Prostate gland (tissue), 2 donors: ENCODE results near the gene DFFB.

ENCODE experiments used
- POLR2A ChIP-seq: fragments of 450-650 bp; IDR thresholded peaks from one replicate; pipeline ENCODE4 v1.6.1; 2016; ENCODE audit warnings: antibody characterized with exemption, mild to moderate bottlenecking
- POLR2AphosphoS5 ChIP-seq: sonication (generic); formaldehyde crosslinking; IDR thresholded peaks from one replicate; pipeline ENCODE4 v1.6.1; 2017; ENCODE audit warnings: antibody characterized with exemption
- TF ChIP-seq, protein P1 (sequence below), 4 experiments: fragments of 200-600 bp in 2 of 4; fragments of 450-650 bp in 2 of 4; sonication (generic) in 2 of 4; IDR thresholded peaks; 1 replicate in 3 of 4; 2 replicates in 1 of 4; pipeline ENCODE4 v1.5.1; 2016 to 2019; ENCODE audit warnings: antibody characterized with exemption in 4 of 4, mild to moderate bottlenecking in 2 of 4, moderate library complexity in 2 of 4

DNA sequence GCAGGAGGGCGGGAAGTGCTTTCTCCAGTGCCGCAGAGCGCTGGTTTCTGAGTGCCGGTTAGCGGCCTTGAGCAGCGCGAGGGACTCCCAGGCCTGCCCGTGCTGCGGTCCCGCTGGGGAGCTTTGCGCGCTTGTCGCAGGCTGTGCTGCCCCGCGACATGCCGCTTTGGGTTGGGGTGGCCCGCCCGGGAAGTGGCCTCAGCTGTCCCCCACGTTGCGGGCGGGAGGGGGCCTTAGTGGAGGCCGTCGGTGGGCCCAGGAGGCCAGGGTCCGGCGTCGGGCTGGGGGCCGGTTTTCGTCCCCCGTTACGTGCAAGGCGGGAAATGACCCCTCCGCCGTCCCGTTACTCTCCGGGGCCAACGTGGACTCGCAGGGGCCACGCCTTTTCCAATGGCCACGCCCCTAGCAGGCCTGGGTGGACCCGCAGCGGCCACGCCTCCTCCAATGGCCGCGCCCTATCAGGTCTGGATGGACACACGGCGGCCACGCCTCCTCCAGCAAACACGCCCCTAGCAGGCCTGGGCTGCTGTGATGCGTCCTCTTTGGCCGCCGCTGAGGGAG is 43.8 kb downstream of the DFFB start:
- TF ChIP-seq, protein P1, sequence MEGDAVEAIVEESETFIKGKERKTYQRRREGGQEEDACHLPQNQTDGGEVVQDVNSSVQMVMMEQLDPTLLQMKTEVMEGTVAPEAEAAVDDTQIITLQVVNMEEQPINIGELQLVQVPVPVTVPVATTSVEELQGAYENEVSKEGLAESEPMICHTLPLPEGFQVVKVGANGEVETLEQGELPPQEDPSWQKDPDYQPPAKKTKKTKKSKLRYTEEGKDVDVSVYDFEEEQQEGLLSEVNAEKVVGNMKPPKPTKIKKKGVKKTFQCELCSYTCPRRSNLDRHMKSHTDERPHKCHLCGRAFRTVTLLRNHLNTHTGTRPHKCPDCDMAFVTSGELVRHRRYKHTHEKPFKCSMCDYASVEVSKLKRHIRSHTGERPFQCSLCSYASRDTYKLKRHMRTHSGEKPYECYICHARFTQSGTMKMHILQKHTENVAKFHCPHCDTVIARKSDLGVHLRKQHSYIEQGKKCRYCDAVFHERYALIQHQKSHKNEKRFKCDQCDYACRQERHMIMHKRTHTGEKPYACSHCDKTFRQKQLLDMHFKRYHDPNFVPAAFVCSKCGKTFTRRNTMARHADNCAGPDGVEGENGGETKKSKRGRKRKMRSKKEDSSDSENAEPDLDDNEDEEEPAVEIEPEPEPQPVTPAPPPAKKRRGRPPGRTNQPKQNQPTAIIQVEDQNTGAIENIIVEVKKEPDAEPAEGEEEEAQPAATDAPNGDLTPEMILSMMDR (IDR thresholded peaks at IDR 0.05), result no peak
- peak; percentile 89 for TF ChIP-seq POLR2AphosphoS5
- TF ChIP-seq POLR2A, result peak; percentile 41
